SK-N-MC (cell line): ENCODE results near the gene ASB11.
A peak's percentile ranks its signal among the peaks of the same experiment; 100 is the strongest.

Experiments
- EZH2 ChIP-seq: fragments of 200-600 bp; sonication (generic); IDR thresholded peaks from one replicate; pipeline ENCODE4 v1.6.1; 2017; ENCODE audit warnings: antibody characterized with exemption
- FOXP2 ChIP-seq: optimal IDR thresholded peaks from 2 replicates; pipeline ENCODE3; 2011; ENCODE audit warnings: mild to moderate bottlenecking, moderate library complexity; ENCODE audit not compliant: insufficient read depth; ENCODE audit errors: extremely low read length, control extremely low read depth
- POLR2AphosphoS5 ChIP-seq: IDR thresholded peaks from 2 replicates; pipeline ENCODE4 v1.6.1; 2012; ENCODE audit warnings: mild to moderate bottlenecking, low read depth, low read length, borderline replicate concordance

DNA sequence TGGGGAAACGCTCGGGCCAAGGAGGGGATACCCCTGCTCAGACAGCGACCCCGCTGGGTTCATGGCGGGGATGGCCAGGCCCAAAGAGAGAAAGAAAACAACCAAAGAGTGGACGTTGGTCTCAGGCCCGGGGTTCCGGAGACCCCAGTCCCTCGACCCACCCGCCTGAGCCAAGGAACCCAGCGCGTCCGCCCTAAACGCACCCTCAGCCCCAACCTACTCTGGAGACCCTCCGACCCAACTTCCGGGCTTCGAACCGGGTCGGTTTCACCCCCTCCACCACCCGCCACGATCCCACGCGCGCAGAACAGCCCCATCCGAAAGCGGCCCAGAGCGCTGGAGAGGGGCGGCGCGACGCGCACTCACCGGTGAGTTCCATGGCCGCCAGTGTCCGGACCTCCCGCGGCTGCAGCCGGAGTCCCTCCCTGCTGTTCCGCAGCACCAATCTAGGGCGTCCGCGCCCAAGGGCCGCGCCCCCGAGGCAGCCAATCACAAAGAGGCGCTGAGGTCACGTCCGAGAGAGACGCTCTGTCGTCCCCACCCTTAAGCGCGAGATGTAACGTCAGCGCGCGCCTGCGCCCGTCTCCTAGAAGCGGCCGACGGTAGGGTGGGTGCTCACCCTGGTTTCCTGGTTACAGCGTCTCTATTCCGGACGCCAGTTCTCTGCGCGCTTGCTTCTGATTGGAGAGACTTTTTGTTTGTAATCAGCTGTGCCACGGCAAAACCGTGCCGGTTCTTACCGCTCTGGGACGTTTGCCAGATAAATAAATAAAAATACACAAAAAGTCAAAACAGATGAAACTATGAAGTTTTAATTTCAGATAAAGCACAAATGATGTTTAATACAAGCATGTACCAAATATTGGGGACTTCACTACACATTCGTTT, 19.9 kb upstream of the ASB11 start, which contains the start of gene PIGA:
- TF ChIP-seq POLR2AphosphoS5 (peak; percentile 69), EZH2 (no peak), FOXP2 (no peak)
